ENCODE results near the gene PGAP3.
A peak's percentile ranks its signal among the peaks of the same experiment; 100 is the strongest.

Gene PGAP3

GRCh38 chr17:39662551-39663339 is 25.1 kb downstream of the PGAP3 start:
- Histone ChIP-seq H3K4me3 (ENCODE audit: low read depth, low read length) (no peak overlapping the region), H3K9me3 (ENCODE audit: control insufficient read depth, insufficient read depth, low read length) (no peaks in the 10 kb centered on the region), H3K27me3 (ENCODE audit: control insufficient read depth, insufficient read depth, low read length) (peaks cover 19% of the 10 kb centered on the region), H3K27ac (ENCODE audit: low read depth, low read length) (peak overlapping the region; percentile 31), H3K36me3 (ENCODE audit: control insufficient read depth, insufficient read depth, low read length) (peaks cover 20% of the 10 kb centered on the region), H3K4me1 (ENCODE audit: control insufficient read depth, insufficient read depth, low read length) (peaks cover 53% of the 10 kb centered on the region), H3K9ac (ENCODE audit: low read depth, low read length) (no peak overlapping the region)

GRCh38 chr17:39661744-39662541 is 25.9 kb downstream of the PGAP3 start:
- peak overlapping the region; percentile 22 for H3K27ac ChIP-seq (ENCODE audit: low read depth, low read length)

GRCh38 chr17:39660397-39661385 is 27.2 kb downstream of the PGAP3 start:
- H3K27ac ChIP-seq (ENCODE audit: low read depth, low read length): no peak overlapping the region
- H3K36me3 ChIP-seq (ENCODE audit: control insufficient read depth, insufficient read depth, low read length): peaks cover 20% of the 10 kb centered on the region
- H3K27me3 ChIP-seq (ENCODE audit: control insufficient read depth, insufficient read depth, low read length): peaks cover 1% of the 10 kb centered on the region; the same call in 1 of the 2 replicates
- no peak overlapping the region for H3K4me3 ChIP-seq (ENCODE audit: low read depth, low read length)
- no peaks in the 10 kb centered on the region for H3K9me3 ChIP-seq (ENCODE audit: control insufficient read depth, insufficient read depth, low read length)
- H3K4me1 ChIP-seq (ENCODE audit: control insufficient read depth, insufficient read depth, low read length): peaks cover 37% of the 10 kb centered on the region
- H3K9ac ChIP-seq (ENCODE audit: low read depth, low read length): no peak overlapping the region

More at GRCh38 chr17:39661744-39662541, 25.9 kb downstream of the PGAP3 start:
- Histone ChIP-seq H3K4me3 (ENCODE audit: low read depth, low read length) (no peak overlapping the region), H3K27me3 (ENCODE audit: control insufficient read depth, insufficient read depth, low read length) (peaks cover 13% of the 10 kb centered on the region), H3K9me3 (ENCODE audit: control insufficient read depth, insufficient read depth, low read length) (no peaks in the 10 kb centered on the region), H3K36me3 (ENCODE audit: control insufficient read depth, insufficient read depth, low read length) (peaks cover 20% of the 10 kb centered on the region), H3K4me1 (ENCODE audit: control insufficient read depth, insufficient read depth, low read length) (peaks cover 49% of the 10 kb centered on the region), H3K9ac (ENCODE audit: low read depth, low read length) (no peak overlapping the region)

GRCh38 chr17:39660011-39660360 is 27.9 kb downstream of the PGAP3 start:
- H3K4me3 ChIP-seq (ENCODE audit: low read depth, low read length): no peak overlapping the region
- no peaks in the 10 kb centered on the region for H3K9me3 ChIP-seq (ENCODE audit: control insufficient read depth, insufficient read depth, low read length)
- H3K4me1 ChIP-seq (ENCODE audit: control insufficient read depth, insufficient read depth, low read length): peaks cover 31% of the 10 kb centered on the region
- H3K36me3 ChIP-seq (ENCODE audit: control insufficient read depth, insufficient read depth, low read length): peaks cover 20% of the 10 kb centered on the region
- H3K9ac ChIP-seq (ENCODE audit: low read depth, low read length): no peak overlapping the region
- no peaks in the 10 kb centered on the region for H3K27me3 ChIP-seq (ENCODE audit: control insufficient read depth, insufficient read depth, low read length)
- no peak overlapping the region for H3K27ac ChIP-seq (ENCODE audit: low read depth, low read length)

- Histone ChIP-seq H3K27ac (ENCODE audit: low read depth, low read length) (no peak overlapping the region), H3K9ac (ENCODE audit: low read depth, low read length) (no peak overlapping the region), H3K27me3 (ENCODE audit: control insufficient read depth, insufficient read depth, low read length) (no peaks in the 10 kb centered on the region), H3K9me3 (ENCODE audit: control insufficient read depth, insufficient read depth, low read length) (no peaks in the 10 kb centered on the region), H3K4me3 (ENCODE audit: low read depth, low read length) (no peak overlapping the region), H3K36me3 (ENCODE audit: control insufficient read depth, insufficient read depth, low read length) (peaks cover 20% of the 10 kb centered on the region), H3K4me1 (ENCODE audit: control insufficient read depth, insufficient read depth, low read length) (peaks cover 26% of the 10 kb centered on the region)
These were observed 28.4 kb downstream of the PGAP3 start for GRCh38 chr17:39659279-39660010.

- no peak overlapping the region for H3K27ac ChIP-seq (ENCODE audit: low read depth, low read length)
- H3K9me3 ChIP-seq (ENCODE audit: control insufficient read depth, insufficient read depth, low read length): no peaks in the 10 kb centered on the region
- H3K4me3 ChIP-seq (ENCODE audit: low read depth, low read length): no peak overlapping the region
- H3K36me3 ChIP-seq (ENCODE audit: control insufficient read depth, insufficient read depth, low read length): peaks cover 20% of the 10 kb centered on the region
- peaks cover 20% of the 10 kb centered on the region; the same call in 1 of the 2 replicates for H3K4me1 ChIP-seq (ENCODE audit: control insufficient read depth, insufficient read depth, low read length)
- no peaks in the 10 kb centered on the region for H3K27me3 ChIP-seq (ENCODE audit: control insufficient read depth, insufficient read depth, low read length)
- H3K9ac ChIP-seq (ENCODE audit: low read depth, low read length): no peak overlapping the region
These were observed 29.1 kb downstream of the PGAP3 start for GRCh38 chr17:39658760-39659159.

GRCh38 chr17:39658346-39658745 is 29.5 kb downstream of the PGAP3 start:
- peaks cover 20% of the 10 kb centered on the region for H3K36me3 ChIP-seq (ENCODE audit: control insufficient read depth, insufficient read depth, low read length)
- peaks cover 22% of the 10 kb centered on the region; the same call in 1 of the 2 replicates for H3K4me1 ChIP-seq (ENCODE audit: control insufficient read depth, insufficient read depth, low read length)
- no peaks in the 10 kb centered on the region for H3K27me3 ChIP-seq (ENCODE audit: control insufficient read depth, insufficient read depth, low read length)
- no peaks in the 10 kb centered on the region for H3K9me3 ChIP-seq (ENCODE audit: control insufficient read depth, insufficient read depth, low read length)
- no peak overlapping the region for H3K9ac ChIP-seq (ENCODE audit: low read depth, low read length)
- H3K4me3 ChIP-seq (ENCODE audit: low read depth, low read length): no peak overlapping the region
- H3K27ac ChIP-seq (ENCODE audit: low read depth, low read length): no peak overlapping the region

GRCh38 chr17:39655105-39655504 is 32.8 kb downstream of the PGAP3 start:
- Histone ChIP-seq H3K9ac (ENCODE audit: low read depth, low read length) (no peak overlapping the region), H3K36me3 (ENCODE audit: control insufficient read depth, insufficient read depth, low read length) (peaks cover 5% of the 10 kb centered on the region; the same call in 1 of the 2 replicates), H3K4me1 (ENCODE audit: control insufficient read depth, insufficient read depth, low read length) (peaks cover 25% of the 10 kb centered on the region), H3K4me3 (ENCODE audit: low read depth, low read length) (no peak overlapping the region), H3K9me3 (ENCODE audit: control insufficient read depth, insufficient read depth, low read length) (no peaks in the 10 kb centered on the region), H3K27me3 (ENCODE audit: control insufficient read depth, insufficient read depth, low read length) (no peaks in the 10 kb centered on the region), H3K27ac (ENCODE audit: low read depth, low read length) (no peak overlapping the region)

- Histone ChIP-seq H3K4me1 (ENCODE audit: control insufficient read depth, insufficient read depth, low read length) (peaks cover 25% of the 10 kb centered on the region), H3K4me3 (ENCODE audit: low read depth, low read length) (no peak overlapping the region), H3K9me3 (ENCODE audit: control insufficient read depth, insufficient read depth, low read length) (no peaks in the 10 kb centered on the region), H3K36me3 (ENCODE audit: control insufficient read depth, insufficient read depth, low read length) (no peaks in the 10 kb centered on the region), H3K27me3 (ENCODE audit: control insufficient read depth, insufficient read depth, low read length) (no peaks in the 10 kb centered on the region), H3K27ac (ENCODE audit: low read depth, low read length) (peak overlapping the region; percentile 78), H3K9ac (ENCODE audit: low read depth, low read length) (no peak overlapping the region)
These were observed 34.1 kb downstream of the PGAP3 start for GRCh38 chr17:39653662-39654331.

- no peaks in the 10 kb centered on the region for H3K27me3 ChIP-seq (ENCODE audit: control insufficient read depth, insufficient read depth, low read length)
- no peak overlapping the region for H3K4me3 ChIP-seq (ENCODE audit: low read depth, low read length)
- H3K4me1 ChIP-seq (ENCODE audit: control insufficient read depth, insufficient read depth, low read length): peaks cover 23% of the 10 kb centered on the region
- no peak overlapping the region for H3K9ac ChIP-seq (ENCODE audit: low read depth, low read length)
- H3K36me3 ChIP-seq (ENCODE audit: control insufficient read depth, insufficient read depth, low read length): no peaks in the 10 kb centered on the region
- H3K27ac ChIP-seq (ENCODE audit: low read depth, low read length): peak overlapping the region; percentile 78
- no peaks in the 10 kb centered on the region for H3K9me3 ChIP-seq (ENCODE audit: control insufficient read depth, insufficient read depth, low read length)
These were observed 34.6 kb downstream of the PGAP3 start for GRCh38 chr17:39653316-39653661.
